H9 (cell line): ENCODE measurements around the gene NPBWR2. TPM values are rescaled to one million over a fixed set of nuclear protein-coding genes. Genes with fewer than 3 reads are reported as not detected.

Experiments used
- DNase-seq: peaks from one replicate; pipeline ENCODE4 v3.0.0-alpha.2; 2017
- H2AFZ ChIP-seq: one replicate; pipeline ENCODE4 v1.6.1; 2013; ENCODE audit warnings: mild to moderate bottlenecking, low read length, control low read depth, moderate library complexity
- H2AK5ac ChIP-seq: 2 replicates; pipeline ENCODE4 v1.6.1; 2013; ENCODE audit warnings: low read length, control low read depth, mixed read lengths; ENCODE audit not compliant: insufficient read length
- H2BK120ac ChIP-seq: one replicate; pipeline ENCODE4 v1.6.1; 2013; ENCODE audit warnings: low read depth, mild to moderate bottlenecking, low read length, control low read depth, inconsistent platforms; ENCODE audit not compliant: poor library complexity, severe bottlenecking
- H2BK12ac ChIP-seq: 2 replicates; pipeline ENCODE4 v1.6.1; 2013; ENCODE audit warnings: low read length, control low read depth, mixed read lengths, low read depth; ENCODE audit not compliant: insufficient read length
- H2BK15ac ChIP-seq: 2 replicates; pipeline ENCODE4 v1.6.1; 2013; ENCODE audit warnings: low read depth, low read length, control low read depth
- H2BK20ac ChIP-seq: one replicate; pipeline ENCODE4 v1.6.1; 2013; ENCODE audit warnings: low read depth, mild to moderate bottlenecking, low read length, control low read depth, inconsistent platforms; ENCODE audit not compliant: poor library complexity, severe bottlenecking
- H2BK5ac ChIP-seq: 2 replicates; pipeline ENCODE4 v1.6.1; 2013; ENCODE audit warnings: low read length, control low read depth, mixed read lengths; ENCODE audit not compliant: insufficient read length
- H3K14ac ChIP-seq: 2 replicates; pipeline ENCODE4 v1.6.1; 2013; ENCODE audit warnings: low read length, control low read depth; ENCODE audit not compliant: insufficient read depth
- H3K18ac ChIP-seq: 2 replicates; pipeline ENCODE4 v1.6.1; 2013; ENCODE audit warnings: low read depth, mild to moderate bottlenecking, mixed read lengths, low read length, control low read depth; ENCODE audit not compliant: insufficient read length
- H3K23ac ChIP-seq: 2 replicates; pipeline ENCODE4 v1.6.1; 2013; ENCODE audit warnings: low read length, control low read depth, mixed read lengths, low read depth; ENCODE audit not compliant: insufficient read length
- H3K23me2 ChIP-seq: 2 replicates; pipeline ENCODE4 v1.6.1; 2013; ENCODE audit warnings: low read depth, mild to moderate bottlenecking, mixed read lengths, low read length, control low read depth; ENCODE audit not compliant: insufficient read length, poor library complexity, severe bottlenecking
- H3K27ac ChIP-seq: 2 replicates; pipeline ENCODE4 v1.5.1; 2013; ENCODE audit warnings: low read length, control low read depth, mixed read lengths, low read depth; ENCODE audit not compliant: insufficient read length
- H3K27me3 ChIP-seq: 2 replicates; pipeline ENCODE4 v1.6.1; 2013; ENCODE audit warnings: low read length, control low read depth, inconsistent platforms; ENCODE audit not compliant: insufficient read depth
- H3K4ac ChIP-seq: 2 replicates; pipeline ENCODE4 v1.6.1; 2013; ENCODE audit warnings: low read depth, mild to moderate bottlenecking, control low read depth, inconsistent platforms, low read length, moderate library complexity
- H3K4me1 ChIP-seq: 2 replicates; pipeline ENCODE4 v1.6.1; 2013; ENCODE audit warnings: low read length, control low read depth, inconsistent platforms; ENCODE audit not compliant: insufficient read depth
- H3K4me2 ChIP-seq: 2 replicates; pipeline ENCODE4 v1.6.1; 2013; ENCODE audit warnings: low read length, control low read depth, mixed read lengths; ENCODE audit not compliant: insufficient read length, insufficient read depth
- H3K56ac ChIP-seq: 2 replicates; pipeline ENCODE4 v1.6.1; 2013; ENCODE audit warnings: low read depth, mild to moderate bottlenecking, mixed read lengths, low read length, control low read depth; ENCODE audit not compliant: insufficient read length
- H3K79me1 ChIP-seq: 2 replicates; pipeline ENCODE4 v1.6.1; 2013; ENCODE audit warnings: low read depth, mild to moderate bottlenecking, moderate library complexity, low read length, control low read depth, inconsistent platforms; ENCODE audit not compliant: insufficient read depth, poor library complexity, severe bottlenecking
- H3K79me2 ChIP-seq: 2 replicates; pipeline ENCODE4 v1.6.1; 2013; ENCODE audit warnings: low read length, control low read depth, inconsistent platforms; ENCODE audit not compliant: insufficient read depth
- H3K9ac ChIP-seq: 2 replicates; pipeline ENCODE4 v1.6.1; 2013; ENCODE audit warnings: low read length, control low read depth, mixed read lengths; ENCODE audit not compliant: insufficient read length; ENCODE audit errors: extremely low read depth
- H3K9me3 ChIP-seq: one replicate; pipeline ENCODE4 v1.6.1; 2013; ENCODE audit warnings: low read depth, low read length, inconsistent platforms; ENCODE audit not compliant: control insufficient read depth
- H3T11ph ChIP-seq: one replicate; pipeline ENCODE4 v1.6.1; 2013; ENCODE audit warnings: mild to moderate bottlenecking, low read length, control low read depth, inconsistent platforms
- H4K20me1 ChIP-seq: one replicate; pipeline ENCODE4 v1.6.1; 2013; ENCODE audit not compliant: control insufficient read depth, insufficient read length, insufficient read depth
- H4K5ac ChIP-seq: 2 replicates; pipeline ENCODE4 v1.6.1; 2013; ENCODE audit warnings: low read depth, mild to moderate bottlenecking, mixed read lengths, low read length, control low read depth; ENCODE audit not compliant: insufficient read length
- H4K8ac ChIP-seq: replicated peaks from 2 replicates; pipeline ENCODE4 v1.6.1; 2013; ENCODE audit warnings: low read length, control low read depth, mixed read lengths, low read depth; ENCODE audit not compliant: insufficient read length
- H4K91ac ChIP-seq: 2 replicates; pipeline ENCODE4 v1.6.1; 2013; ENCODE audit warnings: low read depth, mild to moderate bottlenecking, moderate library complexity, mixed read lengths, low read length, control low read depth; ENCODE audit not compliant: insufficient read length
- H3K27ac Mint-ChIP-seq, 3 experiments: 2 replicates in 2 of 3; 3 replicates in 1 of 3; pipeline ENCODE4 v1.8.0; 2020 to 2021; ENCODE audit warnings: mixed read lengths in 3 of 3, mild to moderate bottlenecking in 1 of 3, moderate library complexity in 1 of 3
- H3K27me3 Mint-ChIP-seq: 2 replicates; pipeline ENCODE4 v1.8.0; 2021; ENCODE audit warnings: low read depth, mild to moderate bottlenecking, moderate library complexity, mixed read lengths
- H3K36me3 Mint-ChIP-seq, 3 experiments: 2 replicates in 2 of 3; 3 replicates in 1 of 3; pipeline ENCODE4 v1.8.0; 2020 to 2021; ENCODE audit warnings: low read depth in 3 of 3, mixed read lengths in 3 of 3; ENCODE audit not compliant: insufficient read depth in 1 of 3
- H3K4me1 Mint-ChIP-seq, 2 experiments: 2 replicates each; pipeline ENCODE4 v1.8.0; 2020; ENCODE audit warnings: mixed read lengths in 2 of 2
- H3K4me3 Mint-ChIP-seq, 2 experiments: 2 replicates in 1 of 2; 3 replicates in 1 of 2; pipeline ENCODE4 v1.8.0; 2020 to 2021; ENCODE audit warnings: mild to moderate bottlenecking in 2 of 2, mixed read lengths in 2 of 2, moderate library complexity in 1 of 2
- H3K9me3 Mint-ChIP-seq, 2 experiments: 2 replicates in 1 of 2; 3 replicates in 1 of 2; pipeline ENCODE4 v1.8.0; 2020; ENCODE audit warnings: mild to moderate bottlenecking in 2 of 2, mixed read lengths in 2 of 2, moderate library complexity in 1 of 2
- CTCF ChIP-seq: fragments of 200-600 bp; sonication (generic); conservative IDR thresholded peaks from 3 replicates; pipeline ENCODE4 v1.8.0; 2021; ENCODE audit warnings: antibody characterized with exemption, mild to moderate bottlenecking
- WGBS: extraction: QIAGEN DNeasy Blood & Tissue Kit; methylation state at CpG from one replicate; pipeline ENCODE4 v1.1.7; 2013; ENCODE audit warnings: missing lambda C conversion rate, low lambda C conversion rate, mixed read lengths; ENCODE audit not compliant: insufficient read length; ENCODE audit errors: extremely low coverage; 5-methylcytosine and 5-hydroxymethylcytosine counted together
- total RNA-seq: library from RNA; stranded (reverse); gene quantifications from 2 replicates; pipeline ENCODE4 v1.2.1, GENCODE V29; 2021

NPBWR2 gene
- total RNA-seq, 1 experiment from 2014 or later: not detected

GRCh38 chr20:64154590-64155257 is 47.4 kb upstream of the NPBWR2 start:
- no peak overlapping the region for H4K91ac ChIP-seq
- H4K20me1 ChIP-seq: no peaks in the 10 kb centered on the region
- no peak for TF ChIP-seq CTCF
- no peaks in the 10 kb centered on the region for H3K79me2 ChIP-seq
- no peak overlapping the region for H4K8ac ChIP-seq
- H3K27me3 Mint-ChIP-seq: peaks cover 4% of the 10 kb centered on the region
- H3K4me1 ChIP-seq: peaks cover 1% of the 10 kb centered on the region; the same call in 1 of the 2 replicates
- no peak overlapping the region for H2AFZ ChIP-seq
- no peak overlapping the region for H2BK5ac ChIP-seq
- H2BK12ac ChIP-seq: no peak overlapping the region
- no peak overlapping the region for H2BK15ac ChIP-seq
- H2BK120ac ChIP-seq: no peak overlapping the region
- no peak overlapping the region for H3K14ac ChIP-seq
- no peaks in the 10 kb centered on the region for H3K9me3 Mint-ChIP-seq
- no peak overlapping the region for H4K5ac ChIP-seq
- H2BK20ac ChIP-seq: no peak overlapping the region
- no peaks in the 10 kb centered on the region for H3K23me2 ChIP-seq
- H3K9ac ChIP-seq: no peak overlapping the region
- no peak overlapping the region for H3K4ac ChIP-seq
- H3K18ac ChIP-seq: no peak overlapping the region
- no peak overlapping the region for H3T11ph ChIP-seq
- H3K36me3 Mint-ChIP-seq: peaks cover 0 to 3% (median 0%) of the 10 kb centered on the region in 3 experiments; a peak in 2 of 7 replicates
- DNase-seq: no peak
- H3K79me1 ChIP-seq: no peaks in the 10 kb centered on the region
- H3K27ac Mint-ChIP-seq: peak overlapping the region in 1 of 3 experiments; percentile 39; a peak in 1 of 7 replicates
- no peak overlapping the region for H2AK5ac ChIP-seq
- no peak overlapping the region for H3K56ac ChIP-seq
- H3K27ac ChIP-seq: no peak overlapping the region
- no peaks in the 10 kb centered on the region for H3K27me3 ChIP-seq
- H3K4me2 ChIP-seq: no peak overlapping the region
- H3K23ac ChIP-seq: no peak overlapping the region
- peaks cover 38 to 47% of the 10 kb centered on the region in 2 experiments for H3K4me1 Mint-ChIP-seq
- no CpG with 5 or more reads among the region's 9 CpGs for WGBS
- H3K9me3 ChIP-seq: no peaks in the 10 kb centered on the region
- H3K4me3 Mint-ChIP-seq: no peak overlapping the region
